HG03135 (cell line): ENCODE measurements around the gene MUC5AC.

ENCODE experiments used
- ATAC-seq: cut with Tn5 transposase; IDR thresholded peaks from one replicate; pipeline ENCODE4 v1.9.1; 2021; ENCODE audit warnings: mild to moderate bottlenecking, moderate library complexity; ENCODE audit not compliant: unreplicated experiment

The MUC5AC gene

GRCh38 chr11:1194231-1194976, 36.7 kb downstream of the MUC5AC start:
- no peak for ATAC-seq

GRCh38 chr11:1194977-1195681, 37.4 kb downstream of the MUC5AC start:
- ATAC-seq, result no peak

GRCh38 chr11:1195682-1196515, 38.1 kb downstream of the MUC5AC start:
- ATAC-seq, result no peak

- no peak for ATAC-seq
Observed at GRCh38 chr11:1196516-1197391, 39.0 kb downstream of the MUC5AC start.

- ATAC-seq, result no peak
Observed at GRCh38 chr11:1197431-1197885, 39.7 kb downstream of the MUC5AC start.

GRCh38 chr11:1197886-1198560, 40.3 kb downstream of the MUC5AC start:
- no peak for ATAC-seq

GRCh38 chr11:1198561-1199240, 40.9 kb downstream of the MUC5AC start:
- no peak for ATAC-seq

- ATAC-seq, result no peak
Observed at GRCh38 chr11:1199241-1199750, 41.5 kb downstream of the MUC5AC start.

GRCh38 chr11:1199751-1200610, 42.2 kb downstream of the MUC5AC start:
- ATAC-seq, result no peak

- ATAC-seq, result no peak
Observed at GRCh38 chr11:1200611-1201191, 42.9 kb downstream of the MUC5AC start.

- ATAC-seq, result no peak
Observed at GRCh38 chr11:1201395-1202153, 43.8 kb downstream of the MUC5AC start.

- ATAC-seq, result no peak
Observed at GRCh38 chr11:1202154-1202775, 44.5 kb downstream of the MUC5AC start.

GRCh38 chr11:1202776-1203504, 45.2 kb downstream of the MUC5AC start:
- ATAC-seq, result no peak

- ATAC-seq, result no peak
Observed at GRCh38 chr11:1203505-1204271, 45.9 kb downstream of the MUC5AC start.

- no peak for ATAC-seq
Observed at GRCh38 chr11:1204381-1205101, 46.8 kb downstream of the MUC5AC start.
